HEK293T (cell line): Measurements from ENCODE around the gene SORBS1.

ENCODE experiments used
- FOXM1 ChIP-seq: fragments of 450-650 bp; IDR thresholded peaks from 2 replicates; pipeline ENCODE4 v1.6.1; 2017; ENCODE audit warnings: mild to moderate bottlenecking, borderline replicate concordance
- SP1 ChIP-seq: fragments of 450-650 bp; IDR thresholded peaks from 2 replicates; pipeline ENCODE4 v1.6.1; 2017

- no peak for TF ChIP-seq FOXM1
- TF ChIP-seq SP1: no peak
Measured at GRCh38 chr10:95450188-95450587, 111.0 kb downstream of the SORBS1 start.
